ENCODE data around the gene RCN1.

- TF ChIP-seq CTCF (IDR thresholded peaks at IDR 0.05; ENCODE audit: insufficient read depth, low read length, poor library complexity, severe bottlenecking) (no peak), EZH2phosphoT487 (conservative IDR thresholded peaks at IDR 0.05; ENCODE audit: low read length) (no peak)
Measured at GRCh38 chr11:32079553-32079952, 11.3 kb upstream of the RCN1 start.
